Panc1 (cell line): ENCODE data around the gene PRXL2B.

Source experiments
- POLR2AphosphoS5 ChIP-seq: IDR thresholded peaks from 2 replicates; pipeline ENCODE4 v1.6.1; 2012; ENCODE audit warnings: mild to moderate bottlenecking, low read depth, low read length, moderate library complexity
- TF ChIP-seq, protein P1 (sequence below): fragments of 450-650 bp; IDR thresholded peaks from 2 replicates; pipeline ENCODE4 v1.5.1; 2017; ENCODE audit warnings: mild to moderate bottlenecking
- TF ChIP-seq, protein P2 (sequence below), 2 experiments: IDR thresholded peaks; 2 replicates each; pipeline ENCODE4 v1.6.1; 2011 to 2012; ENCODE audit warnings: low read depth in 2 of 2, control low read depth in 1 of 2, low read length in 1 of 2, mild to moderate bottlenecking in 1 of 2, moderate library complexity in 1 of 2; ENCODE audit not compliant: insufficient read depth in 1 of 2

- TF ChIP-seq, protein P1, sequence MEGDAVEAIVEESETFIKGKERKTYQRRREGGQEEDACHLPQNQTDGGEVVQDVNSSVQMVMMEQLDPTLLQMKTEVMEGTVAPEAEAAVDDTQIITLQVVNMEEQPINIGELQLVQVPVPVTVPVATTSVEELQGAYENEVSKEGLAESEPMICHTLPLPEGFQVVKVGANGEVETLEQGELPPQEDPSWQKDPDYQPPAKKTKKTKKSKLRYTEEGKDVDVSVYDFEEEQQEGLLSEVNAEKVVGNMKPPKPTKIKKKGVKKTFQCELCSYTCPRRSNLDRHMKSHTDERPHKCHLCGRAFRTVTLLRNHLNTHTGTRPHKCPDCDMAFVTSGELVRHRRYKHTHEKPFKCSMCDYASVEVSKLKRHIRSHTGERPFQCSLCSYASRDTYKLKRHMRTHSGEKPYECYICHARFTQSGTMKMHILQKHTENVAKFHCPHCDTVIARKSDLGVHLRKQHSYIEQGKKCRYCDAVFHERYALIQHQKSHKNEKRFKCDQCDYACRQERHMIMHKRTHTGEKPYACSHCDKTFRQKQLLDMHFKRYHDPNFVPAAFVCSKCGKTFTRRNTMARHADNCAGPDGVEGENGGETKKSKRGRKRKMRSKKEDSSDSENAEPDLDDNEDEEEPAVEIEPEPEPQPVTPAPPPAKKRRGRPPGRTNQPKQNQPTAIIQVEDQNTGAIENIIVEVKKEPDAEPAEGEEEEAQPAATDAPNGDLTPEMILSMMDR, result no peak
- no peak for TF ChIP-seq POLR2AphosphoS5
- TF ChIP-seq, protein P2, sequence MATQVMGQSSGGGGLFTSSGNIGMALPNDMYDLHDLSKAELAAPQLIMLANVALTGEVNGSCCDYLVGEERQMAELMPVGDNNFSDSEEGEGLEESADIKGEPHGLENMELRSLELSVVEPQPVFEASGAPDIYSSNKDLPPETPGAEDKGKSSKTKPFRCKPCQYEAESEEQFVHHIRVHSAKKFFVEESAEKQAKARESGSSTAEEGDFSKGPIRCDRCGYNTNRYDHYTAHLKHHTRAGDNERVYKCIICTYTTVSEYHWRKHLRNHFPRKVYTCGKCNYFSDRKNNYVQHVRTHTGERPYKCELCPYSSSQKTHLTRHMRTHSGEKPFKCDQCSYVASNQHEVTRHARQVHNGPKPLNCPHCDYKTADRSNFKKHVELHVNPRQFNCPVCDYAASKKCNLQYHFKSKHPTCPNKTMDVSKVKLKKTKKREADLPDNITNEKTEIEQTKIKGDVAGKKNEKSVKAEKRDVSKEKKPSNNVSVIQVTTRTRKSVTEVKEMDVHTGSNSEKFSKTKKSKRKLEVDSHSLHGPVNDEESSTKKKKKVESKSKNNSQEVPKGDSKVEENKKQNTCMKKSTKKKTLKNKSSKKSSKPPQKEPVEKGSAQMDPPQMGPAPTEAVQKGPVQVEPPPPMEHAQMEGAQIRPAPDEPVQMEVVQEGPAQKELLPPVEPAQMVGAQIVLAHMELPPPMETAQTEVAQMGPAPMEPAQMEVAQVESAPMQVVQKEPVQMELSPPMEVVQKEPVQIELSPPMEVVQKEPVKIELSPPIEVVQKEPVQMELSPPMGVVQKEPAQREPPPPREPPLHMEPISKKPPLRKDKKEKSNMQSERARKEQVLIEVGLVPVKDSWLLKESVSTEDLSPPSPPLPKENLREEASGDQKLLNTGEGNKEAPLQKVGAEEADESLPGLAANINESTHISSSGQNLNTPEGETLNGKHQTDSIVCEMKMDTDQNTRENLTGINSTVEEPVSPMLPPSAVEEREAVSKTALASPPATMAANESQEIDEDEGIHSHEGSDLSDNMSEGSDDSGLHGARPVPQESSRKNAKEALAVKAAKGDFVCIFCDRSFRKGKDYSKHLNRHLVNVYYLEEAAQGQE (IDR thresholded peaks at IDR 0.05; ENCODE audit: insufficient read depth in 1 of 2, low read depth in 2 of 2, low read length in 1 of 2), result no peak
Observed at GRCh38 chr1:2592672-2593071, 6.1 kb downstream of the PRXL2B start.
